ENCODE data around the gene TRPM5. TPM values are rescaled to one million over a fixed set of nuclear protein-coding genes. Genes with fewer than 3 reads are reported as not detected.

The TRPM5 gene
- total and polyA plus RNA-seq, 9 of the 15 experiments (the other 6 are each of a cell fraction or from before 2014, with no cell fraction given) = not detected

DNA sequence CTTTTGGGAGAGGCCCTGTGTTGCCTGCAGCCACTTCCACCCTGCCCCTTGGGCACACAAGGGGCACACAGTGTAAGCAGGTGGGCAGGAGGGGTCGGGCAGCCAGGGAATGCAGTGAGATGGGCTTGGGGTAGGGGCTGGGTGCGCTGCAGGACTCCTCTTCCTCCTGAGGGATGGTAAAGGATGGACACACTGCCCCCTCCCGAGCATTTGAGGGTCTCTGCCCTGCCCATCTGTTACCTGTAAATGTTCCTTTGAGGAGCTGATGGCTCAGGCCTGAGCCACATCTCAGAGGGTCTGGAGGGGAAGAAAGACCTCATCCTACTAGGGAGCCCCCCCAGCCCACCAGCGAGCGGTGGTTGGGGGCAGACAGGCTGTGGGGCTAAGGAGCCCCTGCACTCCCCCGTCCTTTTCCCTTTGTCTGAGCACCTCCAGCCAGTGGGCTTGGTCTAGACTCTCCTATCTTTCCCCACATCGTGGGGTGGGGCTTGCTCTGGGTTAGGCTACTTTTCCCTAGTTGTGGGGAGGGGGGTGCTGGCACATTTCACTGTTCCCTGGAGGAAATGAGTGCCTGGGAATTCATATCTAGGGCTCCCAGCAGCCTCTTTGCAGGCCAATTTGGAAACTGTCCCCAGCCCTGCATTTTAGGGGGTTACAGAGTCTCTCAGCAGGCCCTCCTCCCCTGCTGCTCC is 45.5 kb downstream of the TRPM5 start (continued):
- TF ChIP-seq, protein P1, sequence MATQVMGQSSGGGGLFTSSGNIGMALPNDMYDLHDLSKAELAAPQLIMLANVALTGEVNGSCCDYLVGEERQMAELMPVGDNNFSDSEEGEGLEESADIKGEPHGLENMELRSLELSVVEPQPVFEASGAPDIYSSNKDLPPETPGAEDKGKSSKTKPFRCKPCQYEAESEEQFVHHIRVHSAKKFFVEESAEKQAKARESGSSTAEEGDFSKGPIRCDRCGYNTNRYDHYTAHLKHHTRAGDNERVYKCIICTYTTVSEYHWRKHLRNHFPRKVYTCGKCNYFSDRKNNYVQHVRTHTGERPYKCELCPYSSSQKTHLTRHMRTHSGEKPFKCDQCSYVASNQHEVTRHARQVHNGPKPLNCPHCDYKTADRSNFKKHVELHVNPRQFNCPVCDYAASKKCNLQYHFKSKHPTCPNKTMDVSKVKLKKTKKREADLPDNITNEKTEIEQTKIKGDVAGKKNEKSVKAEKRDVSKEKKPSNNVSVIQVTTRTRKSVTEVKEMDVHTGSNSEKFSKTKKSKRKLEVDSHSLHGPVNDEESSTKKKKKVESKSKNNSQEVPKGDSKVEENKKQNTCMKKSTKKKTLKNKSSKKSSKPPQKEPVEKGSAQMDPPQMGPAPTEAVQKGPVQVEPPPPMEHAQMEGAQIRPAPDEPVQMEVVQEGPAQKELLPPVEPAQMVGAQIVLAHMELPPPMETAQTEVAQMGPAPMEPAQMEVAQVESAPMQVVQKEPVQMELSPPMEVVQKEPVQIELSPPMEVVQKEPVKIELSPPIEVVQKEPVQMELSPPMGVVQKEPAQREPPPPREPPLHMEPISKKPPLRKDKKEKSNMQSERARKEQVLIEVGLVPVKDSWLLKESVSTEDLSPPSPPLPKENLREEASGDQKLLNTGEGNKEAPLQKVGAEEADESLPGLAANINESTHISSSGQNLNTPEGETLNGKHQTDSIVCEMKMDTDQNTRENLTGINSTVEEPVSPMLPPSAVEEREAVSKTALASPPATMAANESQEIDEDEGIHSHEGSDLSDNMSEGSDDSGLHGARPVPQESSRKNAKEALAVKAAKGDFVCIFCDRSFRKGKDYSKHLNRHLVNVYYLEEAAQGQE (IDR thresholded peaks at IDR 0.05; ENCODE audit: borderline replicate concordance) = peak; percentile 29; the same call in 1 of the 2 replicates
- TF ChIP-seq, protein P1 (CRISPR knock-in tag; IDR thresholded peaks at IDR 0.05; ENCODE audit: low read depth) = no peak
- TF ChIP-seq, protein P2, sequence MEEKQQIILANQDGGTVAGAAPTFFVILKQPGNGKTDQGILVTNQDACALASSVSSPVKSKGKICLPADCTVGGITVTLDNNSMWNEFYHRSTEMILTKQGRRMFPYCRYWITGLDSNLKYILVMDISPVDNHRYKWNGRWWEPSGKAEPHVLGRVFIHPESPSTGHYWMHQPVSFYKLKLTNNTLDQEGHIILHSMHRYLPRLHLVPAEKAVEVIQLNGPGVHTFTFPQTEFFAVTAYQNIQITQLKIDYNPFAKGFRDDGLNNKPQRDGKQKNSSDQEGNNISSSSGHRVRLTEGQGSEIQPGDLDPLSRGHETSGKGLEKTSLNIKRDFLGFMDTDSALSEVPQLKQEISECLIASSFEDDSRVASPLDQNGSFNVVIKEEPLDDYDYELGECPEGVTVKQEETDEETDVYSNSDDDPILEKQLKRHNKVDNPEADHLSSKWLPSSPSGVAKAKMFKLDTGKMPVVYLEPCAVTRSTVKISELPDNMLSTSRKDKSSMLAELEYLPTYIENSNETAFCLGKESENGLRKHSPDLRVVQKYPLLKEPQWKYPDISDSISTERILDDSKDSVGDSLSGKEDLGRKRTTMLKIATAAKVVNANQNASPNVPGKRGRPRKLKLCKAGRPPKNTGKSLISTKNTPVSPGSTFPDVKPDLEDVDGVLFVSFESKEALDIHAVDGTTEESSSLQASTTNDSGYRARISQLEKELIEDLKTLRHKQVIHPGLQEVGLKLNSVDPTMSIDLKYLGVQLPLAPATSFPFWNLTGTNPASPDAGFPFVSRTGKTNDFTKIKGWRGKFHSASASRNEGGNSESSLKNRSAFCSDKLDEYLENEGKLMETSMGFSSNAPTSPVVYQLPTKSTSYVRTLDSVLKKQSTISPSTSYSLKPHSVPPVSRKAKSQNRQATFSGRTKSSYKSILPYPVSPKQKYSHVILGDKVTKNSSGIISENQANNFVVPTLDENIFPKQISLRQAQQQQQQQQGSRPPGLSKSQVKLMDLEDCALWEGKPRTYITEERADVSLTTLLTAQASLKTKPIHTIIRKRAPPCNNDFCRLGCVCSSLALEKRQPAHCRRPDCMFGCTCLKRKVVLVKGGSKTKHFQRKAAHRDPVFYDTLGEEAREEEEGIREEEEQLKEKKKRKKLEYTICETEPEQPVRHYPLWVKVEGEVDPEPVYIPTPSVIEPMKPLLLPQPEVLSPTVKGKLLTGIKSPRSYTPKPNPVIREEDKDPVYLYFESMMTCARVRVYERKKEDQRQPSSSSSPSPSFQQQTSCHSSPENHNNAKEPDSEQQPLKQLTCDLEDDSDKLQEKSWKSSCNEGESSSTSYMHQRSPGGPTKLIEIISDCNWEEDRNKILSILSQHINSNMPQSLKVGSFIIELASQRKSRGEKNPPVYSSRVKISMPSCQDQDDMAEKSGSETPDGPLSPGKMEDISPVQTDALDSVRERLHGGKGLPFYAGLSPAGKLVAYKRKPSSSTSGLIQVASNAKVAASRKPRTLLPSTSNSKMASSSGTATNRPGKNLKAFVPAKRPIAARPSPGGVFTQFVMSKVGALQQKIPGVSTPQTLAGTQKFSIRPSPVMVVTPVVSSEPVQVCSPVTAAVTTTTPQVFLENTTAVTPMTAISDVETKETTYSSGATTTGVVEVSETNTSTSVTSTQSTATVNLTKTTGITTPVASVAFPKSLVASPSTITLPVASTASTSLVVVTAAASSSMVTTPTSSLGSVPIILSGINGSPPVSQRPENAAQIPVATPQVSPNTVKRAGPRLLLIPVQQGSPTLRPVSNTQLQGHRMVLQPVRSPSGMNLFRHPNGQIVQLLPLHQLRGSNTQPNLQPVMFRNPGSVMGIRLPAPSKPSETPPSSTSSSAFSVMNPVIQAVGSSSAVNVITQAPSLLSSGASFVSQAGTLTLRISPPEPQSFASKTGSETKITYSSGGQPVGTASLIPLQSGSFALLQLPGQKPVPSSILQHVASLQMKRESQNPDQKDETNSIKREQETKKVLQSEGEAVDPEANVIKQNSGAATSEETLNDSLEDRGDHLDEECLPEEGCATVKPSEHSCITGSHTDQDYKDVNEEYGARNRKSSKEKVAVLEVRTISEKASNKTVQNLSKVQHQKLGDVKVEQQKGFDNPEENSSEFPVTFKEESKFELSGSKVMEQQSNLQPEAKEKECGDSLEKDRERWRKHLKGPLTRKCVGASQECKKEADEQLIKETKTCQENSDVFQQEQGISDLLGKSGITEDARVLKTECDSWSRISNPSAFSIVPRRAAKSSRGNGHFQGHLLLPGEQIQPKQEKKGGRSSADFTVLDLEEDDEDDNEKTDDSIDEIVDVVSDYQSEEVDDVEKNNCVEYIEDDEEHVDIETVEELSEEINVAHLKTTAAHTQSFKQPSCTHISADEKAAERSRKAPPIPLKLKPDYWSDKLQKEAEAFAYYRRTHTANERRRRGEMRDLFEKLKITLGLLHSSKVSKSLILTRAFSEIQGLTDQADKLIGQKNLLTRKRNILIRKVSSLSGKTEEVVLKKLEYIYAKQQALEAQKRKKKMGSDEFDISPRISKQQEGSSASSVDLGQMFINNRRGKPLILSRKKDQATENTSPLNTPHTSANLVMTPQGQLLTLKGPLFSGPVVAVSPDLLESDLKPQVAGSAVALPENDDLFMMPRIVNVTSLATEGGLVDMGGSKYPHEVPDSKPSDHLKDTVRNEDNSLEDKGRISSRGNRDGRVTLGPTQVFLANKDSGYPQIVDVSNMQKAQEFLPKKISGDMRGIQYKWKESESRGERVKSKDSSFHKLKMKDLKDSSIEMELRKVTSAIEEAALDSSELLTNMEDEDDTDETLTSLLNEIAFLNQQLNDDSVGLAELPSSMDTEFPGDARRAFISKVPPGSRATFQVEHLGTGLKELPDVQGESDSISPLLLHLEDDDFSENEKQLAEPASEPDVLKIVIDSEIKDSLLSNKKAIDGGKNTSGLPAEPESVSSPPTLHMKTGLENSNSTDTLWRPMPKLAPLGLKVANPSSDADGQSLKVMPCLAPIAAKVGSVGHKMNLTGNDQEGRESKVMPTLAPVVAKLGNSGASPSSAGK (IDR thresholded peaks at IDR 0.05) = no peak
- no peak for TF ChIP-seq SP2 (IDR thresholded peaks at IDR 0.05; ENCODE audit: extremely low read depth, low read depth, low read length, poor library complexity, severe bottlenecking)
- no peak for TF ChIP-seq ZNF184 (CRISPR knock-in tag; IDR thresholded peaks at IDR 0.05)

All from K562 (cell line).